Common myeloid progenitor, CD34-positive (primary cell): ENCODE measurements around the gene NOL8.

Source experiments
- CTCF ChIA-PET: fragments of 350-600 bp; sonication (Branson Sonifier 250); formaldehyde crosslinking; loops from one replicate; lab custom pipeline; 2021; ENCODE audit warnings: antibody characterized with exemption; lab: Charles Lee
- POLR2A ChIA-PET: fragments of 350-600 bp; sonication (Branson Sonifier 250); formaldehyde crosslinking; loops from one replicate; lab custom pipeline; 2021; ENCODE audit warnings: antibody characterized with exemption; lab: Charles Lee
- DNase-seq, 3 donors: peaks; one replicate each; pipeline versions ENCODE4 v3.0.0 to v3.0.0-alpha.2; 2013
- H3K27ac ChIP-seq, 2 experiments: 1 replicate in 1 of 2; 2 replicates in 1 of 2; pipeline ENCODE4 v1.7.0; 2013; ENCODE audit warnings: inconsistent platforms in 2 of 2, low read length in 2 of 2, mild to moderate bottlenecking in 2 of 2, low read depth in 1 of 2, moderate library complexity in 1 of 2; ENCODE audit not compliant: severe bottlenecking in 2 of 2, insufficient read depth in 1 of 2, poor library complexity in 1 of 2
- H3K27me3 ChIP-seq, 5 experiments: replicated peaks in 2 of 5; 1 replicate in 3 of 5; 2 replicates in 2 of 5; pipeline versions ENCODE4 v1.6.1 to v1.7.0; 2013; ENCODE audit warnings: low read length in 4 of 5, mild to moderate bottlenecking in 2 of 5, moderate library complexity in 2 of 5, inconsistent platforms in 1 of 5; ENCODE audit not compliant: insufficient read depth in 5 of 5, control insufficient read depth in 4 of 5
- H3K36me3 ChIP-seq, 4 experiments: 1 replicate in 2 of 4; 2 replicates in 2 of 4; pipeline versions ENCODE4 v1.6.1 to v1.7.0; 2013; ENCODE audit warnings: low read length in 3 of 4, control low read depth in 1 of 4, mild to moderate bottlenecking in 1 of 4; ENCODE audit not compliant: control insufficient read depth in 4 of 4, insufficient read depth in 4 of 4
- H3K4me1 ChIP-seq, 4 experiments: 1 replicate in 3 of 4; 2 replicates in 1 of 4; pipeline versions ENCODE4 v1.6.1 to v1.7.1; 2013; ENCODE audit warnings: low read length in 3 of 4, mild to moderate bottlenecking in 3 of 4, control low read depth in 1 of 4, inconsistent platforms in 1 of 4, moderate library complexity in 1 of 4; ENCODE audit not compliant: control insufficient read depth in 4 of 4, insufficient read depth in 4 of 4; ENCODE audit errors: control extremely low read depth in 1 of 4
- H3K4me3 ChIP-seq, 7 experiments: 1 replicate in 4 of 7; 2 replicates in 3 of 7; pipeline versions ENCODE4 v1.5.1 to v1.7.0; 2013; ENCODE audit warnings: mild to moderate bottlenecking in 7 of 7, low read length in 6 of 7, moderate library complexity in 6 of 7, inconsistent platforms in 2 of 7, low read depth in 2 of 7, control low read depth in 1 of 7; ENCODE audit not compliant: insufficient read depth in 4 of 7, control insufficient read depth in 1 of 7; ENCODE audit errors: extremely low read depth in 1 of 7
- H3K9me3 ChIP-seq, 5 experiments: 1 replicate in 4 of 5; 2 replicates in 1 of 5; pipeline versions ENCODE4 v1.6.1 to v1.7.1; 2013; ENCODE audit warnings: low read length in 4 of 5, mild to moderate bottlenecking in 2 of 5, inconsistent platforms in 1 of 5, low read depth in 1 of 5, moderate library complexity in 1 of 5; ENCODE audit not compliant: control insufficient read depth in 4 of 5, insufficient read depth in 2 of 5; ENCODE audit errors: control extremely low read depth in 1 of 5
- WGBS: methylation state at CpG from one replicate; pipeline ENCODE4 v1.1.5; 2013; ENCODE audit not compliant: insufficient coverage; 5-methylcytosine and 5-hydroxymethylcytosine counted together

The NOL8 gene

GRCh38 chr9:92293075-92293354, 32.1 kb downstream of the NOL8 start:
- peaks cover 25 to 49% (median 42%) of the 10 kb centered on the region in 4 experiments for H3K4me1 ChIP-seq
- no peaks in the 10 kb centered on the region for H3K9me3 ChIP-seq
- H3K36me3 ChIP-seq, result peaks cover 11 to 36% (median 16%) of the 10 kb centered on the region in 4 experiments
- WGBS, result no CpG with 5 or more reads among the region's 5 CpGs
- CTCF ChIA-PET, result no interaction called here
- POLR2A ChIA-PET, result no interaction called here
- H3K27me3 ChIP-seq, result no peaks in the 10 kb centered on the region
- peak in 1 of 3 donors; percentile 10 for DNase-seq
- H3K27ac ChIP-seq, result peak overlapping the region; percentile 86 to 96
- peak overlapping the region in 6 of 7 experiments; percentile 88 to 95 (median 92) for H3K4me3 ChIP-seq

- ChIA-PET POLR2A (interaction anchor here (0.6 kb wide), 1 partner anchor 781 kb away, joined by 3 read pairs; no protein-coding TSS in a partner anchor), CTCF (no interaction called here)
- peak overlapping the region; percentile 86 to 96 for H3K27ac ChIP-seq
- H3K36me3 ChIP-seq, result peaks cover 8 to 35% (median 17%) of the 10 kb centered on the region in 4 experiments
- WGBS, result 51% methylated on average over 7 of the region's 8 CpGs
- no peaks in the 10 kb centered on the region for H3K27me3 ChIP-seq
- peak in 2 of 3 donors; percentile 4 to 36 for DNase-seq
- H3K4me1 ChIP-seq, result peaks cover 25 to 49% (median 42%) of the 10 kb centered on the region in 4 experiments
- H3K9me3 ChIP-seq, result no peaks in the 10 kb centered on the region
- peak overlapping the region in 6 of 7 experiments; percentile 88 to 95 (median 92) for H3K4me3 ChIP-seq
Measured at GRCh38 chr9:92292338-92293074, 32.6 kb downstream of the NOL8 start.

- no peak overlapping the region for H3K27ac ChIP-seq
- ChIA-PET POLR2A (no interaction called here), CTCF (interaction anchor here (0.6 to 1.8 kb wide), 3 partner anchors 12 to 636 kb away, joined by 3 to 5 read pairs (median 3); no protein-coding TSS in a partner anchor)
Measured at GRCh38 chr9:92291577-92291976, 33.6 kb downstream of the NOL8 start.

DNA sequence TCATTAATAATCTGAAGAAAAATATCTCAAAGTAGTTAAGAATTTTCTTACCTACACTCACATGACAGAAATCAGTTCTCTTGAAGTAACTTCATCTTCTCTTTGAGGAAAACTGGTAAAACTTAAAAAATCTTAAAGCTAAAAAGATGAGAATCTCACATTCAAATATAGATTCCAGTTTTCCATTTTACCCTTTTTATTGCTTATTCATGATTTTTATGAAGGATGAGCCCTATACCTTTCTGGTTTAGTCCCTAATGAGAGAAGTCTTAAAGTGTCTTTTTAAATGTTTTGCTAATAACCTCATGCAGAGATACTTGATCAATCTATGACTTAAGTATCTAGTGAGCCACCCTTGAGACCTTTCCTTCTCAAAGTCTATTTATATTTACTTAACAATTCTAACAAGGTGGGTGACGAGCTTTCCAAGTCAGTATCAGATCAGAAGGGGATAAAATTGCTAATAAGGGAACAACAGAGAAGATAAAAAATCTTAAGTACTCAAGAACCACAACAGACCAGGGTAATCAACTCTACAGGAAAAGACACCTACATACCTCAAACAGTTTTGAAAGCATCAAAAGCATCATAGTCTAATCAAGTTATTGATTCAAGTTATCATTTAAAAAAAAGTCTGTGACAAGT, 34.2 kb downstream of the NOL8 start:
- Histone ChIP-seq H3K4me1 (peaks cover 20 to 41% (median 34%) of the 10 kb centered on the region in 4 experiments), H3K4me3 (peak overlapping the region in 1 of 7 experiments; percentile 92), H3K9me3 (no peaks in the 10 kb centered on the region), H3K27me3 (no peaks in the 10 kb centered on the region), H3K36me3 (peaks cover 10 to 39% (median 21%) of the 10 kb centered on the region in 4 experiments), H3K27ac (no peak overlapping the region)
- DNase-seq, result no peak
- WGBS, result no CpG with 5 or more reads among the region's 1 CpG
- ChIA-PET CTCF (interaction anchor here (1.8 kb wide), 1 partner anchor 11 kb away, joined by 5 read pairs; no protein-coding TSS in a partner anchor), POLR2A (no interaction called here)

More at GRCh38 chr9:92291577-92291976, 33.6 kb downstream of the NOL8 start:
- 92% methylated on average over 2 of the region's 2 CpGs for WGBS
- Histone ChIP-seq H3K36me3 (peaks cover 7 to 37% (median 20%) of the 10 kb centered on the region in 4 experiments), H3K9me3 (no peaks in the 10 kb centered on the region), H3K27me3 (no peaks in the 10 kb centered on the region), H3K4me1 (peaks cover 25 to 47% (median 39%) of the 10 kb centered on the region in 4 experiments), H3K4me3 (peak overlapping the region in 2 of 7 experiments; percentile 92)
- DNase-seq, result no peak

GRCh38 chr9:92289708-92290390, 35.3 kb downstream of the NOL8 start:
- peaks cover 17 to 50% (median 30%) of the 10 kb centered on the region in 4 experiments for H3K36me3 ChIP-seq
- H3K9me3 ChIP-seq, result no peaks in the 10 kb centered on the region
- POLR2A ChIA-PET, result no interaction called here
- H3K27ac ChIP-seq, result no peak overlapping the region
- DNase-seq, result no peak
- no peak overlapping the region for H3K4me3 ChIP-seq
- no peaks in the 10 kb centered on the region for H3K27me3 ChIP-seq
- H3K4me1 ChIP-seq, result peaks cover 12 to 30% (median 23%) of the 10 kb centered on the region in 4 experiments
- no CpG with 5 or more reads among the region's 5 CpGs for WGBS
- CTCF ChIA-PET, result interaction anchor here (1.5 to 1.8 kb wide), 2 partner anchors 10 to 19 kb away, joined by 3 to 5 read pairs; no protein-coding TSS in a partner anchor

DNA sequence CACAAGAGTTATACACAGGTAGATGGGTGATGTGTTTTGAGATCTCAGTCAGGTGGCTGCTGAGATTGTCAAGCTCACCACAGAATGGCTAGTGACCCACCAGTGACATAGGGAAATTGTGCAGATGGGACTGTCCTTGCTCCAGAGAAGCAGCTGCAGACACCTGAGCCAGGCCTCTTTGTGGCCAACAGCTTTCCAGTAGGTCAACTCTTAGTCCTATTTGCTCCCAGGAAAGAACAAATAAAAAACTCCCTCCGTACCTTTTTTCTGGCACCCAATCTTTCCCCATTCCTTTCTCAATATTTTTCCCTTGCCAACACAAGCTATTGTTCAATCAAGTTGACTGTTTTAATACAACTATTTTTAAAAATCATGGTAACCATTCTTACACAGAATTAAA, 45.8 kb downstream of the NOL8 start:
- ChIA-PET POLR2A (no interaction called here), CTCF (interaction anchor here (0.8 to 3.0 kb wide), 5 partner anchors 11 to 140 kb away, joined by 3 to 16 read pairs (median 3); no protein-coding TSS in a partner anchor)
- 100% methylated on average over 1 of the region's 1 CpG for WGBS
- no peak overlapping the region for H3K27ac ChIP-seq
- no peaks in the 10 kb centered on the region for H3K27me3 ChIP-seq
- H3K9me3 ChIP-seq, result no peaks in the 10 kb centered on the region
- H3K4me3 ChIP-seq, result no peak overlapping the region
- H3K4me1 ChIP-seq, result peaks cover 0 to 6% (median 5%) of the 10 kb centered on the region in 4 experiments
- peaks cover 34 to 93% (median 70%) of the 10 kb centered on the region in 4 experiments for H3K36me3 ChIP-seq
- DNase-seq, result no peak
